SU-DHL-6 (cell line): Measurements from ENCODE around the gene GPR63.

Experiments used
- EZH2phosphoT487 ChIP-seq: fragments of 200-600 bp; sonication (generic), shearing (Covaris generic); conservative IDR thresholded peaks from 2 replicates; pipeline ENCODE4 v1.6.1; 2018; ENCODE audit warnings: mild to moderate bottlenecking, antibody characterized with exemption, low read length, moderate library complexity, mixed read lengths
- TF ChIP-seq, protein P1 (sequence below): fragments of 200-600 bp; sonication (generic); IDR thresholded peaks from one replicate; pipeline ENCODE4 v1.5.1; 2017; ENCODE audit warnings: antibody characterized with exemption, mild to moderate bottlenecking, low read length, moderate library complexity; ENCODE audit not compliant: insufficient read depth, poor library complexity, severe bottlenecking

DNA sequence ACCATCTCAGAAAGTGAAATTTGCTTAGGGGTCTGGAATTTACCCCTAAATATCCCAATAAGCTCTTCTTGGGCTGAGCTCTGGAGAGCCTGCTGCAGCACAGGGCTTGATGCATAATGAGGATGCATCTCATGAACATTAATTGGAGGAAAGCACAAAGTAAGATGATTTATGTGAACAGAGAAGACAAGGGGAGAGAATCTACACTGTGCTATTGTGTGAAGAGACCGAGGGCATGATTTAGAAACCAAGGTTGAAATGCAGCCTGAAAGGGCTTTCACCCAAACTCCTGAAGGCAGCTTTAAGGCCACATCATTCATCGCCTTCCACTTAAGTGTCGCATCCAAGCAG lies 27.8 kb upstream of the GPR63 start:
- TF ChIP-seq, protein P1, sequence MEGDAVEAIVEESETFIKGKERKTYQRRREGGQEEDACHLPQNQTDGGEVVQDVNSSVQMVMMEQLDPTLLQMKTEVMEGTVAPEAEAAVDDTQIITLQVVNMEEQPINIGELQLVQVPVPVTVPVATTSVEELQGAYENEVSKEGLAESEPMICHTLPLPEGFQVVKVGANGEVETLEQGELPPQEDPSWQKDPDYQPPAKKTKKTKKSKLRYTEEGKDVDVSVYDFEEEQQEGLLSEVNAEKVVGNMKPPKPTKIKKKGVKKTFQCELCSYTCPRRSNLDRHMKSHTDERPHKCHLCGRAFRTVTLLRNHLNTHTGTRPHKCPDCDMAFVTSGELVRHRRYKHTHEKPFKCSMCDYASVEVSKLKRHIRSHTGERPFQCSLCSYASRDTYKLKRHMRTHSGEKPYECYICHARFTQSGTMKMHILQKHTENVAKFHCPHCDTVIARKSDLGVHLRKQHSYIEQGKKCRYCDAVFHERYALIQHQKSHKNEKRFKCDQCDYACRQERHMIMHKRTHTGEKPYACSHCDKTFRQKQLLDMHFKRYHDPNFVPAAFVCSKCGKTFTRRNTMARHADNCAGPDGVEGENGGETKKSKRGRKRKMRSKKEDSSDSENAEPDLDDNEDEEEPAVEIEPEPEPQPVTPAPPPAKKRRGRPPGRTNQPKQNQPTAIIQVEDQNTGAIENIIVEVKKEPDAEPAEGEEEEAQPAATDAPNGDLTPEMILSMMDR, result no peak
- no peak for TF ChIP-seq EZH2phosphoT487
